Mononuclear cell (primary cell): ENCODE data around the gene HARBI1. TPM values are rescaled to one million over a fixed set of nuclear protein-coding genes. Genes with fewer than 3 reads are reported as not detected.

Source experiments
- H3K27me3 ChIP-seq: 2 replicates; pipeline ENCODE4 v1.6.0; 2011; ENCODE audit warnings: low read length, control low read depth; ENCODE audit not compliant: insufficient read depth
- H3K4me1 ChIP-seq: 2 replicates; pipeline ENCODE4 v1.5.1; 2011; ENCODE audit warnings: mild to moderate bottlenecking, low read length, control low read depth; ENCODE audit not compliant: insufficient read depth
- H3K4me3 ChIP-seq: 2 replicates; pipeline ENCODE4 v1.5.1; 2011; ENCODE audit warnings: mild to moderate bottlenecking, low read length, moderate library complexity
- H3K9me3 ChIP-seq: 2 replicates; pipeline ENCODE4 v1.5.1; 2011; ENCODE audit warnings: low read depth, mild to moderate bottlenecking, control low read depth, low read length
- total RNA-seq: library from RNA; depleted of rRNA; stranded (reverse); fragments of >200 nt; gene quantifications from one replicate; pipeline ENCODE4 v1.2.3, GENCODE V29; 2012

Gene HARBI1
- total RNA-seq, 1 donor: 10.6 TPM

DNA sequence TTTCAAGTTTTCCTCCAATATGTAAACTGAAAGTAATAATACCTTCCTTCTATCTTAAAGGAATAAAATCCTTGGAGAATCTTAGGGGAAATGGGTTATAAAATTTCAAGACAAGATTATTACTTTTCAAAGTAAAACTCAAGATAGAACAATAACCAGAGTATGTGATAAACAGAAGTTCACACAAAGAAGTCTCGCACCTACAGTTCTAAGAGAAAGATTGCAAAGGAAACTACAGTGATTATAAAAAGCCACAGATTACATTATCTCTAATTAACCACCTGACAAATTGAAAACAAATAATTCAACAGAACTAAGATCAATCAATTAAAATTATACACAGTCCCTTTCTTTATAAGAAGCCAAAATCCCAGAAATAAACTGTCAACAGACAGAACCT lies 57.2 kb downstream of the HARBI1 start:
- Histone ChIP-seq H3K9me3 (no peaks in the 10 kb centered on the region), H3K4me1 (peaks cover 25% of the 10 kb centered on the region), H3K4me3 (no peak overlapping the region), H3K27me3 (no peaks in the 10 kb centered on the region)

GRCh38 chr11:46557684-46558151 lies 59.3 kb downstream of the HARBI1 start:
- H3K4me1 ChIP-seq: peaks cover 46% of the 10 kb centered on the region
- no peak overlapping the region for H3K4me3 ChIP-seq
- H3K27me3 ChIP-seq: no peaks in the 10 kb centered on the region
- no peaks in the 10 kb centered on the region for H3K9me3 ChIP-seq

DNA sequence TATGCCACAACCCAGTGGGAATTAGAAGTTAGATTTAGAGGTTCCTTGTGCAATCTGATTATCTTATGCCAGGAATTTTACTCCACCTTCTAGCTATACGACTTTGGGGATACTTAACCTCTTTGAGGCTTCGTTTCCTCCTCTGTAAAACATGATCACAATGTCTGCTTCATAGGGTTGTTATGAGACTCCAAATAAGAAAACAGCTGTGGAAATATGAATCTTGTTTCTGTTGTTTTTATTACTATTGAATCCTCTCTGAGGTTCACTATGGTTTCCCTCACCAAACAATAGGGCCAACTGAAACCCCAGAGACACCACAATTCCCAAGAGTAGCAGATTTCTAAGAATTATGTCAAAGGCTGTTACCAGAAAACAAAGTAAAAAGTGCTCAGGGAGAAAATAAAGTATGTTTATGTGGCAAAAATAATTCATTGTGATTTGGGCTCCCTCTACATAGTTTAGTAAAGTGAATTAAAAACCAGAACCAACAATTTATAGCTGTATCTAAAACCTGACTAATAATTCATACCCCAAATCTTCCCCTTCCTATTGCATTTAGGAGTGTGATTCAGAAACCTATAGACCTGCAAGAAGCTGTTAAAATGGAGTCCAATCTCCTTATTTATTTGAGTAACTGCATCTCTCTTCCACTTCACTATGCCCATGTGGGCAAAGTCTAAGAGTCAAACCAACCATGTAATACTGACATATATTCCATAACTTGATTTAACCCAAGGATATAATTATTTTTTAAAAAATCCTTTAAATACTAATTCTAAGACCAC lies 61.6 kb downstream of the HARBI1 start:
- H3K4me1 ChIP-seq: peaks cover 28% of the 10 kb centered on the region
- no peaks in the 10 kb centered on the region for H3K9me3 ChIP-seq
- no peaks in the 10 kb centered on the region for H3K27me3 ChIP-seq
- H3K4me3 ChIP-seq: no peak overlapping the region

DNA sequence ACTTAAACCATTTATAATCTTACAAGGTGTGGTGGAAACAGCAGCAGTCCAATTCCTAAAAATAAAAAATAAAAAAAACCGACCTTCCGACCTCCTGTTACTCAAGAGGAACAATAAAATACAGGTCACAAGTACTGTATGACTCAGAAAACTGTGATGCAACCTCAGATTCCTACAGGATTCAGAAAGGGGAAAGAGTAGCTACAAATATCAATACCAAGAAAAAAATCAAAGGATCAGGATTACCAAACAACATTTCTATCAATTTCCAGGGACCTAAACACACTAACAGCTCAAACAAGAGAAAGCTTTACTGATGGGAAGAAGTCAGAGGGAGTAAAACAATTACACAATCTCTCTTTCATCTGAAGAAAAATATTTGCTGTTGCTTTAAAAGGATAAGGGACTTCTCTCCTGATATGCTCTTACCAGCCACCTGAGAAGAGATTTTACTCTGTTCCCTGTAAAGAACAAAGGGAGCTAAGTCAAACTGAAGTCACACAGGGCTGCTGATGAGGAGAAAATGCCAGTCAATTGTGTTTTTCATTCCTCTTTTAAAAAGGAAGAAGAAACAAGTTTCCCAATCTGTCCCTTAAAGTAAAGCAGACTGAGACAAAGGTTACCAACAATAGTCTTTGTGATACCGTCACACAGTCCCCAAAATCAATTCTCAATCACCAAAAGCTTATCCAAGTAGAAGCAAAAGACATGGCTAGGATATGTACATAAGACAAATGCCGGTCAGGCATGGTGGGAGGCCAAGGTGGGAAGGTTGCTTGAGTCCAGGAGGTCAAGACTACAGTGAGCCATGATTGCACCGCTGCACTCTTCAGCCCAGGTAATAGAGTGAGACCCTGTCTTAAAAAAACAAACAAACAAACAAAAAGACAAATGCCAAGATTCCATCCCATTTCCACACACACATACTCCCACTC lies 62.5 kb downstream of the HARBI1 start:
- no peaks in the 10 kb centered on the region for H3K9me3 ChIP-seq

GRCh38 chr11:46553814-46554212 lies 63.2 kb downstream of the HARBI1 start:
- H3K4me3 ChIP-seq: no peak overlapping the region
- H3K27me3 ChIP-seq: no peaks in the 10 kb centered on the region
- no peaks in the 10 kb centered on the region for H3K9me3 ChIP-seq
- H3K4me1 ChIP-seq: peaks cover 23% of the 10 kb centered on the region

More for the DNA sequence above, 62.5 kb downstream of the HARBI1 start:
- Histone ChIP-seq H3K4me1 (peaks cover 23% of the 10 kb centered on the region), H3K27me3 (no peaks in the 10 kb centered on the region), H3K4me3 (no peak overlapping the region)

Other genes starting within 250 kb of the HARBI1 start
- gene MDK, start 235.6 kb downstream of the HARBI1 start, total RNA-seq: 1.5 TPM
- gene CHRM4, start 225.5 kb downstream of the HARBI1 start, total RNA-seq: 1.3 TPM
- gene AMBRA1, start 23.2 kb downstream of the HARBI1 start, total RNA-seq: 29.1 TPM
- 93.3 TPM for gene ATG13, start 326 bp upstream of the HARBI1 start, total RNA-seq
- 22.0 TPM for gene ARHGAP1, start 83.4 kb upstream of the HARBI1 start, total RNA-seq
- gene ZNF408, start 83.8 kb upstream of the HARBI1 start, total RNA-seq: 12.1 TPM
- not detected for gene F2, start 102.0 kb upstream of the HARBI1 start, total RNA-seq
- gene CKAP5, start 229.1 kb upstream of the HARBI1 start, total RNA-seq: 17.9 TPM